HUES64 (cell line): ENCODE results near the gene GOLT1B.

Experiments
- H3K27ac ChIP-seq: 2 replicates; pipeline ENCODE4 v1.7.0; 2013; ENCODE audit warnings: low read depth, low read length, inconsistent platforms
- H3K27me3 ChIP-seq: 2 replicates; pipeline ENCODE4 v1.6.1; 2013; ENCODE audit warnings: mild to moderate bottlenecking, low read length; ENCODE audit not compliant: insufficient read depth
- H3K36me3 ChIP-seq: 2 replicates; pipeline ENCODE4 v1.6.1; 2013; ENCODE audit warnings: mild to moderate bottlenecking, low read length; ENCODE audit not compliant: insufficient read depth
- H3K4me1 ChIP-seq: 2 replicates; pipeline ENCODE4 v1.6.1; 2013; ENCODE audit warnings: mild to moderate bottlenecking, low read length, moderate library complexity; ENCODE audit not compliant: insufficient read depth
- H3K4me3 ChIP-seq: 2 replicates; pipeline ENCODE4 v1.5.1; 2013; ENCODE audit warnings: mild to moderate bottlenecking, low read length, moderate library complexity
- H3K9ac ChIP-seq: 2 replicates; pipeline ENCODE4 v1.6.1; 2013; ENCODE audit warnings: mild to moderate bottlenecking, low read depth, low read length
- H3K9me3 ChIP-seq: 2 replicates; pipeline ENCODE4 v1.6.1; 2013; ENCODE audit warnings: low read depth, low read length; ENCODE audit not compliant: insufficient read depth
- WGBS: fragments of 150-250, 120-280 bp; methylation state at CpG from one replicate; pipeline ENCODE4 v1.1.7; 2013; ENCODE audit warnings: missing lambda C conversion rate; 5-methylcytosine and 5-hydroxymethylcytosine counted together

GOLT1B gene

DNA sequence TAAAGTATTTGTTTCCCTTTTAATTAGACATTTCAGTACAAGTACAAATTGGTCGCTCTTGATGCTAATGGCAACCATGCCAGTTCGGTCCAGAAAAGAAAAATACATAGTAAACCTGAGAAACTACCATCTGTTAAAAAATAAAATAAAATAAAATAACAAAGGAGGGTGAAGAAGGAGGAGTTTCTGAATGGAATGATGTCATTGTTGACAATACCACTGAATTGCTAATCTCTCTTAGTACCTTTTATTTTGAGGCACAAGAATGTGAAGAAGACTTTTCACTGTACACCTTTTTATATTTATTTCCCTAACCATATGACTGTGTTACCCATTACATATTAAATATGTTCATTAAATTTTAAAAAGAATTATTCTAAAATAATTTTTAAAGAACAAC is 44.0 kb downstream of the GOLT1B start:
- H3K27me3 ChIP-seq = no peaks in the 10 kb centered on the region
- no peaks in the 10 kb centered on the region for H3K9me3 ChIP-seq
- peaks cover 4% of the 10 kb centered on the region; the same call in 1 of the 2 replicates for H3K4me1 ChIP-seq
- H3K36me3 ChIP-seq = no peaks in the 10 kb centered on the region
- no peak overlapping the region for H3K9ac ChIP-seq
- no peak overlapping the region for H3K4me3 ChIP-seq
- WGBS = no CpG with 5 or more reads among the region's 2 CpGs
- H3K27ac ChIP-seq = no peak overlapping the region

GRCh38 chr12:21546716-21547115 is 45.1 kb downstream of the GOLT1B start:
- no peak overlapping the region for H3K4me3 ChIP-seq
- 0% methylated on average over 1 of the region's 1 CpG for whole genome bisulfite sequencing

DNA sequence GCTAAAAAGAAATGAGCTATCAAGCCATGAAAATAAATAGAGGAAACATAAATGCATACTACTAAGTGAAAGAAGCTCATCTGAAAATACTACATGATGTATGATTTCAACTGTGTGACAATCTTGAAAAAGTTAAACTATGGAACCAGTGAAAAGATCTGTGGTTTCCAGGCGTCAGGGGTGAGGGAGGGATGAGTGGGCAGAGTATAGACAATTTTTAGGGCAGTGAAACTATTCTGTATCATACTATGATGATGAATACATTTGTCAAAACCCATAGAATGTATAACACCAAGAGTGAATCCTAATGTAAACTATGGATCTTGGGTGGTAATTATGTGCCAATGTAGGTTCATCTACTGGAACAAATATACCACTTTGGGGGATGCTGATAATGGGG is 45.8 kb downstream of the GOLT1B start:
- Histone ChIP-seq H3K27ac (no peak overlapping the region), H3K36me3 (no peaks in the 10 kb centered on the region), H3K4me1 (peaks cover 4% of the 10 kb centered on the region; the same call in 1 of the 2 replicates), H3K27me3 (no peaks in the 10 kb centered on the region), H3K4me3 (no peak overlapping the region), H3K9ac (no peak overlapping the region), H3K9me3 (no peaks in the 10 kb centered on the region)
- WGBS = 90% methylated on average over 1 of the region's 1 CpG

More at GRCh38 chr12:21546716-21547115, 45.1 kb downstream of the GOLT1B start:
- Histone ChIP-seq H3K9ac (no peak overlapping the region), H3K27me3 (no peaks in the 10 kb centered on the region), H3K27ac (no peak overlapping the region), H3K9me3 (no peaks in the 10 kb centered on the region), H3K36me3 (no peaks in the 10 kb centered on the region), H3K4me1 (peaks cover 4% of the 10 kb centered on the region; the same call in 1 of the 2 replicates)

- no peaks in the 10 kb centered on the region for H3K36me3 ChIP-seq
- no peaks in the 10 kb centered on the region for H3K9me3 ChIP-seq
- H3K4me3 ChIP-seq = no peak overlapping the region
- no peaks in the 10 kb centered on the region for H3K27me3 ChIP-seq
- no peaks in the 10 kb centered on the region for H3K4me1 ChIP-seq
- 94% methylated on average over 4 of the region's 4 CpGs for WGBS
- H3K9ac ChIP-seq = no peak overlapping the region
- no peak overlapping the region for H3K27ac ChIP-seq
These were observed 50.4 kb downstream of the GOLT1B start for GRCh38 chr12:21551841-21552465.

DNA sequence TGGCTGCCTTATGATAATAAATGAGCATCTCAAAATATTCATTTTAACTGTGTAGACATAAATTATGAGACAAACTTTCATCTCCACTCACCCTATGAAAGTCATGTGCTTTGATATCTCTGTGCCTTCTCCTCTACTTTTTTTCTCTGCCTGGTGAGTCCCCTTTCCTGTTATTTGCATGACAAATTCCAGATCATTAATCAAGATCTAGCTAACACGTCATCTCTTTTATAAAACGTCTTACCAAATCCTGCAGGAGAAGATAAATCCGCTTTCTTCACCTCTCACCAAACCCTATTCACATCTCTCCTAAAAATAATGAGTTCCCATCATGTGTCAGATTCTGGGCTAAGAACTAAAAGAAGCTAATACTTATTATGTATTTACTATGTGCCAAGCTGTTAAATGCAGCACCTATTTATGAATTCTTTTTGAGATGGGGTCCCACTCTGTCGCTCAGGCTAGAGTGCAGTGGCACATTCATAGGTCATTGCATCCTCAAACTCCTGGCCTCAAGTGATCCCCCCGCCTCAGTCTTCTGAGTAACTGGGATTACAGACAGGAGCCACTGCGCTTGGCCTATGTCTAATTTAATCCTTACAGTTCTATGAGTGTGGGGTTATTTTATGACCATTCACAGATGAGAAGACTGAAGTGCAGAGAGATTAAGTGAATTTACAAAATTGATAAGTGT is 51.2 kb downstream of the GOLT1B start:
- no peaks in the 10 kb centered on the region for H3K9me3 ChIP-seq
- H3K27ac ChIP-seq = no peak overlapping the region
- no peaks in the 10 kb centered on the region for H3K36me3 ChIP-seq
- no peaks in the 10 kb centered on the region for H3K27me3 ChIP-seq
- no peak overlapping the region for H3K9ac ChIP-seq
- 79% methylated on average over 6 of the region's 6 CpGs for WGBS
- no peaks in the 10 kb centered on the region for H3K4me1 ChIP-seq
- H3K4me3 ChIP-seq = no peak overlapping the region

- no peaks in the 10 kb centered on the region for H3K27me3 ChIP-seq
- H3K27ac ChIP-seq = no peak overlapping the region
- H3K9ac ChIP-seq = no peak overlapping the region
- H3K4me1 ChIP-seq = no peaks in the 10 kb centered on the region
- H3K9me3 ChIP-seq = no peaks in the 10 kb centered on the region
- H3K4me3 ChIP-seq = no peak overlapping the region
- H3K36me3 ChIP-seq = no peaks in the 10 kb centered on the region
These were observed 51.7 kb downstream of the GOLT1B start for GRCh38 chr12:21553329-21553675.

GRCh38 chr12:21558100-21558679 is 56.6 kb downstream of the GOLT1B start:
- Histone ChIP-seq H3K4me1 (no peaks in the 10 kb centered on the region), H3K27ac (no peak overlapping the region), H3K9ac (no peak overlapping the region), H3K4me3 (no peak overlapping the region), H3K27me3 (no peaks in the 10 kb centered on the region), H3K36me3 (no peaks in the 10 kb centered on the region), H3K9me3 (no peaks in the 10 kb centered on the region)
- WGBS = 96% methylated on average over 7 of the region's 9 CpGs

- no peaks in the 10 kb centered on the region for H3K27me3 ChIP-seq
- no peak overlapping the region for H3K27ac ChIP-seq
- no peaks in the 10 kb centered on the region for H3K9me3 ChIP-seq
- H3K9ac ChIP-seq = no peak overlapping the region
- WGBS = 92% methylated on average over 7 of the region's 7 CpGs
- no peaks in the 10 kb centered on the region for H3K4me1 ChIP-seq
- H3K4me3 ChIP-seq = no peak overlapping the region
- H3K36me3 ChIP-seq = no peaks in the 10 kb centered on the region
These were observed 58.4 kb downstream of the GOLT1B start for GRCh38 chr12:21559855-21560569.

GRCh38 chr12:21561158-21561557 is 59.6 kb downstream of the GOLT1B start:
- 46% methylated on average over 2 of the region's 2 CpGs for WGBS

GRCh38 chr12:21562859-21563258 is 61.3 kb downstream of the GOLT1B start:
- H3K27me3 ChIP-seq = no peaks in the 10 kb centered on the region
- H3K4me3 ChIP-seq = no peak overlapping the region
- H3K9ac ChIP-seq = no peak overlapping the region
- no peaks in the 10 kb centered on the region for H3K9me3 ChIP-seq
- no peak overlapping the region for H3K27ac ChIP-seq
- H3K36me3 ChIP-seq = no peaks in the 10 kb centered on the region
- H3K4me1 ChIP-seq = no peaks in the 10 kb centered on the region
- 79% methylated on average over 2 of the region's 2 CpGs for WGBS

More at GRCh38 chr12:21561158-21561557, 59.6 kb downstream of the GOLT1B start:
- Histone ChIP-seq H3K27me3 (no peaks in the 10 kb centered on the region), H3K9me3 (no peaks in the 10 kb centered on the region), H3K4me3 (no peak overlapping the region), H3K36me3 (no peaks in the 10 kb centered on the region), H3K4me1 (no peaks in the 10 kb centered on the region), H3K27ac (no peak overlapping the region), H3K9ac (no peak overlapping the region)

- WGBS = 94% methylated on average over 5 of the region's 5 CpGs
- Histone ChIP-seq H3K36me3 (no peaks in the 10 kb centered on the region), H3K9me3 (no peaks in the 10 kb centered on the region), H3K27ac (no peak overlapping the region), H3K27me3 (no peaks in the 10 kb centered on the region), H3K9ac (no peak overlapping the region), H3K4me3 (no peak overlapping the region), H3K4me1 (peaks cover 3% of the 10 kb centered on the region; the same call in 1 of the 2 replicates)
These were observed 64.8 kb downstream of the GOLT1B start for GRCh38 chr12:21566223-21566906.
